Loucy (cell line): Measurements from ENCODE around the gene ARMC9.

Source experiments
- EZH2phosphoT487 ChIP-seq: fragments of 200-600 bp; IDR thresholded peaks from 2 replicates; pipeline ENCODE4 v1.6.1; 2018; ENCODE audit warnings: antibody characterized with exemption, mild to moderate bottlenecking, moderate library complexity, borderline replicate concordance
- TF ChIP-seq, protein P1 (sequence below): fragments of 200-600 bp; sonication (generic); conservative IDR thresholded peaks from 2 replicates; pipeline ENCODE4 v1.5.1; 2014; ENCODE audit warnings: mild to moderate bottlenecking, antibody characterized with exemption, low read length

DNA sequence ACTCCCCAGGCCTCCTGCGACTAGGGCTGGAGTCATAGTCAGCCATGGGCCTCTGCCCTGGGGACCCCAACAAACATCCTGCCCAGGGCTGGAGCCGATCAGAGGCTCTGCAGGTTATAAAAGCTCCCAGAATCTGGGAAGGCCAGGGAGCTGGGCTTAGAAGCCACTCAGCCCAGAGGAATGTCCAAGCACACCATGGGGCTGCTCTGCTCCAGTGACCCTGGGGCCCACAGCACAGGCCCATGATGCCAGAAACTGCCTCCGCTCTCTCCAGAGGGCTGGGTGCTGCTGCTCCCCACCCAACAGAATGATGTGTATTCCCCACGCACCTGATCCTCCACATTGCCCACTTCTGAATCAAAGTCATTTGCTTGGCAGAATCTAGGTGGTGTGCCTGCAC is 88.5 kb downstream of the ARMC9 start:
- TF ChIP-seq, protein P1, sequence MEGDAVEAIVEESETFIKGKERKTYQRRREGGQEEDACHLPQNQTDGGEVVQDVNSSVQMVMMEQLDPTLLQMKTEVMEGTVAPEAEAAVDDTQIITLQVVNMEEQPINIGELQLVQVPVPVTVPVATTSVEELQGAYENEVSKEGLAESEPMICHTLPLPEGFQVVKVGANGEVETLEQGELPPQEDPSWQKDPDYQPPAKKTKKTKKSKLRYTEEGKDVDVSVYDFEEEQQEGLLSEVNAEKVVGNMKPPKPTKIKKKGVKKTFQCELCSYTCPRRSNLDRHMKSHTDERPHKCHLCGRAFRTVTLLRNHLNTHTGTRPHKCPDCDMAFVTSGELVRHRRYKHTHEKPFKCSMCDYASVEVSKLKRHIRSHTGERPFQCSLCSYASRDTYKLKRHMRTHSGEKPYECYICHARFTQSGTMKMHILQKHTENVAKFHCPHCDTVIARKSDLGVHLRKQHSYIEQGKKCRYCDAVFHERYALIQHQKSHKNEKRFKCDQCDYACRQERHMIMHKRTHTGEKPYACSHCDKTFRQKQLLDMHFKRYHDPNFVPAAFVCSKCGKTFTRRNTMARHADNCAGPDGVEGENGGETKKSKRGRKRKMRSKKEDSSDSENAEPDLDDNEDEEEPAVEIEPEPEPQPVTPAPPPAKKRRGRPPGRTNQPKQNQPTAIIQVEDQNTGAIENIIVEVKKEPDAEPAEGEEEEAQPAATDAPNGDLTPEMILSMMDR = no peak
- no peak for TF ChIP-seq EZH2phosphoT487
